ENCODE data around the gene GHR.

GHR gene

GRCh38 chr5:42516282-42517042 lies 93.2 kb downstream of the GHR start:
- no peak for TF ChIP-seq MYC (IDR thresholded peaks at IDR 0.05; ENCODE audit: low read depth, low read length)
- no peak for TF ChIP-seq CTCF (IDR thresholded peaks at IDR 0.05; ENCODE audit: low read depth, low read length)
- TF ChIP-seq MAX (IDR thresholded peaks at IDR 0.05; ENCODE audit: low read depth, low read length): no peak
- TF ChIP-seq POLR2A (IDR thresholded peaks at IDR 0.05; ENCODE audit: extremely low read depth, insufficient read length): no peak
- no peak for DNase-seq (ENCODE audit: low read depth)
- H3K4me3 ChIP-seq (ENCODE audit: low read depth, low read length): no peak overlapping the region

- TF ChIP-seq MYC (IDR thresholded peaks at IDR 0.05; ENCODE audit: low read depth, low read length): no peak
- no peak for TF ChIP-seq POLR2A (IDR thresholded peaks at IDR 0.05; ENCODE audit: extremely low read depth, insufficient read length)
- no peak for TF ChIP-seq MAX (IDR thresholded peaks at IDR 0.05; ENCODE audit: low read depth, low read length)
- TF ChIP-seq CTCF (IDR thresholded peaks at IDR 0.05; ENCODE audit: low read depth, low read length): no peak
- no peak overlapping the region for H3K4me3 ChIP-seq (ENCODE audit: low read depth, low read length)
Observed at GRCh38 chr5:42517164-42517563, 93.9 kb downstream of the GHR start.

GRCh38 chr5:42518595-42519221 lies 95.5 kb downstream of the GHR start:
- no peak for DNase-seq (ENCODE audit: low read depth)
- no peak overlapping the region for H3K4me3 ChIP-seq (ENCODE audit: low read depth, low read length)
- TF ChIP-seq POLR2A (IDR thresholded peaks at IDR 0.05; ENCODE audit: extremely low read depth, insufficient read length): no peak
- no peak for TF ChIP-seq MAX (IDR thresholded peaks at IDR 0.05; ENCODE audit: low read depth, low read length)
- TF ChIP-seq CTCF (IDR thresholded peaks at IDR 0.05; ENCODE audit: low read depth, low read length): no peak
- TF ChIP-seq MYC (IDR thresholded peaks at IDR 0.05; ENCODE audit: low read depth, low read length): no peak

More at GRCh38 chr5:42517164-42517563, 93.9 kb downstream of the GHR start:
- no peak for DNase-seq (ENCODE audit: low read depth)

- no peak for DNase-seq (ENCODE audit: low read depth)
- TF ChIP-seq POLR2A (IDR thresholded peaks at IDR 0.05; ENCODE audit: extremely low read depth, insufficient read length): no peak
- no peak for TF ChIP-seq CTCF (IDR thresholded peaks at IDR 0.05; ENCODE audit: low read depth, low read length)
- TF ChIP-seq MAX (IDR thresholded peaks at IDR 0.05; ENCODE audit: low read depth, low read length): no peak
- TF ChIP-seq MYC (IDR thresholded peaks at IDR 0.05; ENCODE audit: low read depth, low read length): no peak
- no peak overlapping the region for H3K4me3 ChIP-seq (ENCODE audit: low read depth, low read length)
Observed at GRCh38 chr5:42520203-42520602, 97.0 kb downstream of the GHR start.

GRCh38 chr5:42520957-42521356 lies 97.7 kb downstream of the GHR start:
- TF ChIP-seq CTCF (IDR thresholded peaks at IDR 0.05; ENCODE audit: low read depth, low read length) (no peak), MAX (IDR thresholded peaks at IDR 0.05; ENCODE audit: low read depth, low read length) (no peak), MYC (IDR thresholded peaks at IDR 0.05; ENCODE audit: low read depth, low read length) (no peak), POLR2A (IDR thresholded peaks at IDR 0.05; ENCODE audit: extremely low read depth, insufficient read length) (no peak)
- no peak for DNase-seq (ENCODE audit: low read depth)
- no peak overlapping the region for H3K4me3 ChIP-seq (ENCODE audit: low read depth, low read length)

Data from NB4 (cell line).